ENCODE data around the gene PATZ1.

GRCh38 chr22:31332886-31333285 is 13.3 kb downstream of the PATZ1 start:
- TF ChIP-seq CTCF (IDR thresholded peaks at IDR 0.05) (no peak), EP300 (IDR thresholded peaks at IDR 0.05) (no peak)

Data from tibial nerve (tissue), 4 donors.